Measurements from ENCODE around the gene MCF2. TPM values are rescaled to one million over a fixed set of nuclear protein-coding genes. Genes with fewer than 3 reads are reported as not detected.

Gene MCF2
- total RNA-seq, 1 experiment from 2014 or later: 0.15 TPM

DNA sequence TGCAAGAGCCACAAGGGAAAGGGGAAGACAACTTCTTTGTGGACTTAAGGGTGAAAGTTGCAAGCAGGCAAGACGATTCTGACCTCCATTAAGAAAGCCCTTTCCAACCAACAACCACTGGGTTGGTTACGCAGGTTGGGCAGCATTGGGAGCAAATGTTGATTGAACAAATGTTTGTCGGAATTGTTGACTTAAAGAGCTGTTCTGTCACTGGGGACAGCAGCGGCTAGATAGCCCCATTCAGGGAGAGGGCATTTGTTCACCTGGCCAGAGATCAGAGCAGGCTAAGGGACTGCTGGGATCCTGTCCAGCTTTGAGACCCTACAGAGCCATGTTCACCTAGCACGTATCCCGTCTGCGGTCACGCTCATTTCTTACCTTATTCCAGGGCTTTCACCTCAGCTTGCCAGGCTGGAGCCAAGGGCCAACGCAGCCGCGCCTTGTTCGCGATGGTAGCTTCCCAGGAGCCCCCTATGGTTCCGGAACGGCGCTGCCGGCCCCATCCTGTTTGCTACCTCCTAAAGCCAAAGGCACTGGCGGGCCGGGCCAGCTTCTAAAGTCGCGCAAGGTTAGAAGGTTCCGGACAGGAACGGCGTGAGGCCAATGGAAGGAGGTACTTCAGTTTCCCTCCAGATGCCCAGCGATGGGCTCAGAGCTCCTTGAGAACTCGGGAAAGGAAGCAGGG is 152.8 kb downstream of the MCF2 start:
- TF ChIP-seq, protein P1, sequence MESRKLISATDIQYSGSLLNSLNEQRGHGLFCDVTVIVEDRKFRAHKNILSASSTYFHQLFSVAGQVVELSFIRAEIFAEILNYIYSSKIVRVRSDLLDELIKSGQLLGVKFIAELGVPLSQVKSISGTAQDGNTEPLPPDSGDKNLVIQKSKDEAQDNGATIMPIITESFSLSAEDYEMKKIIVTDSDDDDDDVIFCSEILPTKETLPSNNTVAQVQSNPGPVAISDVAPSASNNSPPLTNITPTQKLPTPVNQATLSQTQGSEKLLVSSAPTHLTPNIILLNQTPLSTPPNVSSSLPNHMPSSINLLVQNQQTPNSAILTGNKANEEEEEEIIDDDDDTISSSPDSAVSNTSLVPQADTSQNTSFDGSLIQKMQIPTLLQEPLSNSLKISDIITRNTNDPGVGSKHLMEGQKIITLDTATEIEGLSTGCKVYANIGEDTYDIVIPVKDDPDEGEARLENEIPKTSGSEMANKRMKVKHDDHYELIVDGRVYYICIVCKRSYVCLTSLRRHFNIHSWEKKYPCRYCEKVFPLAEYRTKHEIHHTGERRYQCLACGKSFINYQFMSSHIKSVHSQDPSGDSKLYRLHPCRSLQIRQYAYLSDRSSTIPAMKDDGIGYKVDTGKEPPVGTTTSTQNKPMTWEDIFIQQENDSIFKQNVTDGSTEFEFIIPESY (IDR thresholded peaks at IDR 0.05; ENCODE audit: extremely low read depth, insufficient replicate concordance, low read length): no peak
- TF ChIP-seq, protein P2, sequence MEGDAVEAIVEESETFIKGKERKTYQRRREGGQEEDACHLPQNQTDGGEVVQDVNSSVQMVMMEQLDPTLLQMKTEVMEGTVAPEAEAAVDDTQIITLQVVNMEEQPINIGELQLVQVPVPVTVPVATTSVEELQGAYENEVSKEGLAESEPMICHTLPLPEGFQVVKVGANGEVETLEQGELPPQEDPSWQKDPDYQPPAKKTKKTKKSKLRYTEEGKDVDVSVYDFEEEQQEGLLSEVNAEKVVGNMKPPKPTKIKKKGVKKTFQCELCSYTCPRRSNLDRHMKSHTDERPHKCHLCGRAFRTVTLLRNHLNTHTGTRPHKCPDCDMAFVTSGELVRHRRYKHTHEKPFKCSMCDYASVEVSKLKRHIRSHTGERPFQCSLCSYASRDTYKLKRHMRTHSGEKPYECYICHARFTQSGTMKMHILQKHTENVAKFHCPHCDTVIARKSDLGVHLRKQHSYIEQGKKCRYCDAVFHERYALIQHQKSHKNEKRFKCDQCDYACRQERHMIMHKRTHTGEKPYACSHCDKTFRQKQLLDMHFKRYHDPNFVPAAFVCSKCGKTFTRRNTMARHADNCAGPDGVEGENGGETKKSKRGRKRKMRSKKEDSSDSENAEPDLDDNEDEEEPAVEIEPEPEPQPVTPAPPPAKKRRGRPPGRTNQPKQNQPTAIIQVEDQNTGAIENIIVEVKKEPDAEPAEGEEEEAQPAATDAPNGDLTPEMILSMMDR (IDR thresholded peaks at IDR 0.05 in 2 of 3, conservative IDR thresholded peaks at IDR 0.05 in 1 of 3; ENCODE audit: borderline replicate concordance in 1 of 3, insufficient read depth in 1 of 3, low read depth in 2 of 3, low read length in 2 of 3): no peak
- TF ChIP-seq SRF (IDR thresholded peaks at IDR 0.05; ENCODE audit: low read depth): no peak
- no peak for TF ChIP-seq EZH2 (IDR thresholded peaks at IDR 0.05)
- no peak for TF ChIP-seq FOSL1 (IDR thresholded peaks at IDR 0.05; ENCODE audit: low read depth)
- no peak for TF ChIP-seq EGR1 (IDR thresholded peaks at IDR 0.05; ENCODE audit: low read depth)
- TF ChIP-seq ZNF274 (IDR thresholded peaks at IDR 0.05; ENCODE audit: low read depth, low read length): no peak
- TF ChIP-seq ZFX (IDR thresholded peaks at IDR 0.05): no peak
- TF ChIP-seq CBX3 (IDR thresholded peaks at IDR 0.05; ENCODE audit: low read depth): no peak
- TF ChIP-seq, protein P3, sequence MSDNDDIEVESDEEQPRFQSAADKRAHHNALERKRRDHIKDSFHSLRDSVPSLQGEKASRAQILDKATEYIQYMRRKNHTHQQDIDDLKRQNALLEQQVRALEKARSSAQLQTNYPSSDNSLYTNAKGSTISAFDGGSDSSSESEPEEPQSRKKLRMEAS (IDR thresholded peaks at IDR 0.05): no peak
- intact Hi-C loops (cut with micrococcal nuclease): loop anchor here (5.0 kb wide), 1 partner anchor 1428 kb away; no protein-coding TSS in a partner anchor
- no peak overlapping the region for H3K4me3 ChIP-seq (replicated peaks in 1 of 2; ENCODE audit: low read depth in 1 of 2, low read length in 2 of 2)
- no peaks in the 10 kb centered on the region for H4K20me1 ChIP-seq (ENCODE audit: insufficient read depth)
- ChIA-PET POLR2A (no interaction called here), RAD21 (ENCODE audit: low non-redundant PET in 1 of 2, low total read pairs in 2 of 2, uncharacterized antibody in 2 of 2, unreplicated experiment in 2 of 2) (no interaction called here), CTCF (no interaction called here)
- H3K27ac ChIP-seq (ENCODE audit: low read depth, low read length): no peak overlapping the region
- no peaks in the 10 kb centered on the region for H3K36me3 ChIP-seq (ENCODE audit: control insufficient read depth in 1 of 2, insufficient read depth in 2 of 2, low read length in 2 of 2)
- no peak overlapping the region for H3K4me2 ChIP-seq (ENCODE audit: low read length)
- no peaks in the 10 kb centered on the region for H3K27me3 ChIP-seq (ENCODE audit: insufficient read depth, low read length)
- BruUV-seq (replicated peaks): no TSS peak
- no peaks in the 10 kb centered on the region for H3K4me1 ChIP-seq (ENCODE audit: control insufficient read depth in 1 of 2, insufficient read depth in 2 of 2, low read length in 2 of 2)
- H3K9me2 ChIP-seq (ENCODE audit: insufficient read depth): no peaks in the 10 kb centered on the region
- no peak overlapping the region for H3K9ac ChIP-seq (ENCODE audit: low read length)
- no peaks in the 10 kb centered on the region for H3K79me2 ChIP-seq (ENCODE audit: insufficient read depth, low read length)
- no peak overlapping the region for H2AFZ ChIP-seq (ENCODE audit: low read depth, low read length, poor library complexity, severe bottlenecking)
- ATAC-seq: no peak
- H3K9me3 ChIP-seq (ENCODE audit: control insufficient read depth in 1 of 2, insufficient read depth in 1 of 2, low read depth in 1 of 2, low read length in 2 of 2): no peaks in the 10 kb centered on the region
- DNase-seq (ENCODE audit: low read depth, low spot score): no peak

Data from HCT116 (cell line).